HS-5 (cell line): ENCODE data around the gene TRPV2.

Source experiments
- DNase-seq: peaks from one replicate; pipeline ENCODE4 v3.0.0-alpha.2; 2012; ENCODE audit warnings: low read depth

Gene TRPV2

GRCh38 chr17:16474012-16474725 is 58.8 kb downstream of the TRPV2 start:
- DNase-seq = no peak

- no peak for DNase-seq
Observed at GRCh38 chr17:16475179-16475704, 59.9 kb downstream of the TRPV2 start.

DNA sequence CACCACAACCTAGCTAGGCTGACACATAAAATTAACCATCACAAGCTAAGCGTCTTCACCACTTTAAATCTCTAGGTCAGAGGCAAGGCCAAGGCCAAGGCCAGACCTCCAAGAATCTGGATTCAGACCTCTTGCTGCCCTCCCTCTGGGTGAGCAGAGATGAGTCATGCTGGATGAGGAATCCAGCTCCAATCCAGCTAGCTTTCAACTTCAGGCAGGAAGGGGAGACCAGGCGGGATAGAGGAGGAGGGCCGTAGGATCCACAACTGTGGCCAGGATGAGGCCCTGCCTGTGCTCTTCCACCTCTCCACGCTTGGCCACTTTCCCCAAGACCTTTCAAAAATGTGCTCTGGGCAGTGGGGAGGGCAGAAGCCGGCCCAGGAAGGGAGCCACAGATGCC is 61.9 kb downstream of the TRPV2 start:
- DNase-seq = peak; percentile 53

- no peak for DNase-seq
Observed at GRCh38 chr17:16477666-16478065, 62.3 kb downstream of the TRPV2 start.

DNA sequence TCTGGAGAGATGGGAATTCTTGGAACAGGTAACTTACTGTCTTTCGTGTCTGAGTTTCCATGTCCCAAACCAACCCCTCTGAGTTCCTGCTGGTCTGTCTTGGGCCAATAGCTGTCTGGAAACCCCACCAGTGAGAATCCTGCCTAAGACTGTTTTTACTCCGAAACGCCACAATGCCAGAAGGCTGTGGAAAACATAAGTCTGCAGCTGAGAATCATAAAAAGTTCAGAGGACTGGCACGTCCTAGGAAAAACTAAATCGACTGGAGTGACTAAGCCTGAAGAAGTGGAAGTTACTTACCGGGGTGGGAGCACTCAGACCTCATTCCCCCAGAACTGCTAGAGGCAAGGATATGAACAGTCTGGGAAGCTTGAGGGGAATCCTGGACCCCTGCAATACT is 63.3 kb downstream of the TRPV2 start:
- no peak for DNase-seq

GRCh38 chr17:16479264-16479663 is 63.9 kb downstream of the TRPV2 start:
- DNase-seq = no peak

DNA sequence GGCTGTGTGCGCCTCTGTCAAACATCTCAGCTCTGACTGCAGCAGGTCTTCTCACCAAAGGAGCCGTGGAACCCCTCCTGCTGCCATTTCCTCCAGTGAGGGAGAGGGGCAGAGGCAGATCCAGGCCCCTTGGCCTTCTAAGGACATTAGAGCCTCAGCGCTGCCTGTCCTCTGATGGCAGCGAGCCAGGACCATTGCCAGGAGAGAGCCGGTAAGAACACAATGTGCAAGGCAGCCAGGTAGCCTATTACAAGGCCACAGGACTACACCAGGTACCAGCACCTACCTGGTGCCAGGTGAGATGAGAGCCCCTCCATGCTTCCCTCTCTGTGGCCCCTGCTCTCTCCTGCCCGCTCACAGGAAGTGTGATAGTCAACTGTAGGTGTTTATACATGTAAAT is 65.6 kb downstream of the TRPV2 start:
- DNase-seq = no peak

DNA sequence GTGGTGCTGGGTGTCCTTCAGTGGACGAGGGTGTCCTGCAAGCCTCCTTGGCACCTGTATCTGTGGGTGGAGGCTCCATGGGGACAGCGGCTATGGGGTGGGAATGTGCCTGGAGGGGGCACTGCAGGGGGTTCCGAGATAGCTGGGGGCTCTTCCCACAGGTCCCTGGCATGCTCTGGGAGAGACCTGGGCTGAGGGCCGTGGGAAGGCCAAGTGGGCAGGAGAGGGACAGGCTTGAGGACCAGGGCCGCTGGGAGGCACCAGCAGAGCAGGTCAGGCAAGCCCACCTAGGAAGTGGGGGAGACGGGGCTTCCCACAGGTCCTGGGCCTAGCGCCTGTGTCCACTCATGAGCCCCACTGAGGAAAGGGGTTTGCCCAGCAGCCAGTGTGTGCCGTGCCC is 66.9 kb downstream of the TRPV2 start:
- no peak for DNase-seq

DNA sequence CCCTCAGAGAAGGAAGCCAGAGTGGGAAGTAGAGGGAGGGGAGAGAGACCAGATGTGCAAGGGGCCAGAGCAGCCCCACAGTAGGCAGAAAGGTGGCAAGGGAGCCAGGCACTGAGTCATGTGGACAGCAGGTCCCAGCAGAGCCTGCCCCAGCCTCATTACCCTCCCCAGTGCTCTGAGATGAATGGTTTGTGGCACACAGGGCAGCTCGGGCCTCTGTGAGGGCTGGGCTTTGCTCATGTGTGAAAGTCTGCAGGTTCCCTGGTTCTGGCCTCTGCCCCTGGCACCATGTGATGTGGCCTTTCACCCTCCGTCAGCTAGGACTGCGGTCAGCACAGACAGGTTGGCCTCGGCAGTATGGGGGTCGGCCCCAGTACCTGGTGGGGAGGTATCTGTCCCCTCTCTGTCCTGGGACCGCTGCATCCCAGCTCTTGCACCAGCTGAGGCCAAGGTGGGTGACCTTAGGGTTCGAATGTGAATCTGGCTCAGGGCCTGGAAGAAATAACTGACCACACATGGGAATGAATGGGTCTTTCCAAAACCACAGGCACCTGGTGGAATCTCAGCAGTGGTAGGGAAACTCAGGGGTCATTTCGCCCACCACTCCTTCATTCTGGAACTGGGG is 67.8 kb downstream of the TRPV2 start:
- DNase-seq = no peak

DNA sequence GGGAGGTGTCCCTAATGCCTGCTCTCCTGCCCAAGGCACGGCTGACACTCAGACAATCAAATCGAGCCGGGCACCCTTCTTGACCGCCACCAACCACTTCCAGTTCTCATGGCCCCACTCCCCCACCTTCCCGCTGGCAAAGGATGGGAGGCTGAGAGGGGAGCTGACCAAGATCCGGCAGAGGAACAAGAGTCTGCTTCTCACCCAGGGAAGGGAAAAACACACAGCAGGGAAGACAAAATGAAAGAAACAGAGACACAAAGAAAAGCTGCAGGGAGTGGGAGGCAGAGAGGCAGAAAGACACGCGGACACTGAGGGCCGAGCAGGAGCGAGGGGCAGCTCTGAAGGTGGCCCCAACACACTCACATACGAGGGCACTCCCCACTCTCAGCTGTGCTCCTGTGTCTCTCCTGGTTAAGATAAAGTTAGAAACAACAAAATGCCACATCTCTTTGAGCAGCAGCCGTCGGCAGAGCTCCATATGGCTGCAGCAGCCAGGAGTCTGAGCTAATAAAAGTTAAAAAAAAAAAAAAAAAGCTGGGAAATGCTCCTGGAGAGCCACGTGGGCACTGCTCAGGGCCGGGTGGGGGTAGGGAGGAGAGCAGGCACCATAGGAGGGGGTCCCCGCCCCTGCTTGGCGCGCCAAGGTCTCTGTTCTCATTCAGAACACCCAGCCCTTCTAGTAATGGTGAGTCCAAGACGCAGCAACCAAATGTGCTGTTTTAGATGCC is 69.2 kb downstream of the TRPV2 start:
- DNase-seq = no peak
